ENCODE results near the gene TEKT2. TPM values are rescaled to one million over a fixed set of nuclear protein-coding genes. Genes with fewer than 3 reads are reported as not detected.

TEKT2 gene
- total RNA-seq, 1 experiment from 2014 or later, result 0.20 TPM

GRCh38 chr1:36091698-36092097 is 7.8 kb downstream of the TEKT2 start:
- peak overlapping the region in 1 of 2 experiments; percentile 44; a peak in 2 of 5 replicates for H3K4me3 Mint-ChIP-seq
- no peak for DNase-seq

More at GRCh38 chr1:36091698-36092097, 7.8 kb downstream of the TEKT2 start:
- no peak overlapping the region for H3K27ac Mint-ChIP-seq
- Histone ChIP-seq H3K56ac (ENCODE audit: insufficient read length, low read depth, low read length) (no peak overlapping the region), H3K79me1 (ENCODE audit: insufficient read depth, low read depth, low read length, poor library complexity, severe bottlenecking) (no peaks in the 10 kb centered on the region), H3K79me2 (ENCODE audit: insufficient read depth, low read length) (peaks cover 2% of the 10 kb centered on the region; the same call in 1 of the 2 replicates), H3K9me3 (ENCODE audit: control insufficient read depth, low read depth, low read length) (no peaks in the 10 kb centered on the region), H3K14ac (ENCODE audit: insufficient read depth, low read length) (no peak overlapping the region), H3T11ph (ENCODE audit: low read length) (no peak overlapping the region), H3K4me1 (ENCODE audit: insufficient read depth, low read length) (no peaks in the 10 kb centered on the region), H2AK5ac (ENCODE audit: insufficient read length, low read length) (no peak overlapping the region), H3K27ac (ENCODE audit: insufficient read length, low read depth, low read length) (no peak overlapping the region), H3K4me2 (ENCODE audit: insufficient read depth, insufficient read length, low read length) (no peak overlapping the region), H2BK12ac (ENCODE audit: insufficient read length, low read depth, low read length) (no peak overlapping the region), H3K23ac (ENCODE audit: insufficient read length, low read depth, low read length) (no peak overlapping the region), H4K91ac (ENCODE audit: insufficient read length, low read depth, low read length) (no peak overlapping the region), H2AFZ (ENCODE audit: low read length) (no peak overlapping the region), H4K8ac (replicated peaks; ENCODE audit: insufficient read length, low read depth, low read length) (no peak overlapping the region), H2BK20ac (ENCODE audit: low read depth, low read length, poor library complexity, severe bottlenecking) (no peak overlapping the region), H3K18ac (ENCODE audit: insufficient read length, low read depth, low read length) (no peak overlapping the region), H4K5ac (ENCODE audit: insufficient read length, low read depth, low read length) (no peak overlapping the region), H2BK120ac (ENCODE audit: low read depth, low read length, poor library complexity, severe bottlenecking) (no peak overlapping the region), H3K4ac (ENCODE audit: low read depth, low read length) (no peak overlapping the region), H3K23me2 (ENCODE audit: insufficient read length, low read depth, low read length, poor library complexity, severe bottlenecking) (peaks cover 6% of the 10 kb centered on the region), H2BK15ac (ENCODE audit: low read depth, low read length) (no peak overlapping the region), H2BK5ac (ENCODE audit: insufficient read length, low read length) (no peak overlapping the region), H3K27me3 (ENCODE audit: insufficient read depth, low read length) (no peaks in the 10 kb centered on the region), H3K9ac (ENCODE audit: extremely low read depth, insufficient read length, low read length) (no peak overlapping the region), H4K20me1 (ENCODE audit: control insufficient read depth, insufficient read depth, insufficient read length) (no peaks in the 10 kb centered on the region)
- no peaks in the 10 kb centered on the region for H3K27me3 Mint-ChIP-seq (ENCODE audit: low read depth)
- H3K4me1 Mint-ChIP-seq, result peaks cover 15 to 19% of the 10 kb centered on the region in 2 experiments
- no peaks in the 10 kb centered on the region; a peak in 1 of 5 replicates for H3K9me3 Mint-ChIP-seq
- H3K36me3 Mint-ChIP-seq (ENCODE audit: insufficient read depth in 1 of 3, low read depth in 3 of 3), result peaks cover 21 to 46% (median 40%) of the 10 kb centered on the region in 3 experiments; a peak in 6 of 7 replicates
- WGBS (ENCODE audit: extremely low coverage, insufficient read length, low lambda C conversion rate), result no CpG with 5 or more reads among the region's 13 CpGs
- TF ChIP-seq CTCF (conservative IDR thresholded peaks at IDR 0.05), result no peak

All from H9 (cell line).